ENCODE data around the gene CSE1L. TPM values are rescaled to one million over a fixed set of nuclear protein-coding genes. Genes with fewer than 3 reads are reported as not detected.

CSE1L gene, protein sequence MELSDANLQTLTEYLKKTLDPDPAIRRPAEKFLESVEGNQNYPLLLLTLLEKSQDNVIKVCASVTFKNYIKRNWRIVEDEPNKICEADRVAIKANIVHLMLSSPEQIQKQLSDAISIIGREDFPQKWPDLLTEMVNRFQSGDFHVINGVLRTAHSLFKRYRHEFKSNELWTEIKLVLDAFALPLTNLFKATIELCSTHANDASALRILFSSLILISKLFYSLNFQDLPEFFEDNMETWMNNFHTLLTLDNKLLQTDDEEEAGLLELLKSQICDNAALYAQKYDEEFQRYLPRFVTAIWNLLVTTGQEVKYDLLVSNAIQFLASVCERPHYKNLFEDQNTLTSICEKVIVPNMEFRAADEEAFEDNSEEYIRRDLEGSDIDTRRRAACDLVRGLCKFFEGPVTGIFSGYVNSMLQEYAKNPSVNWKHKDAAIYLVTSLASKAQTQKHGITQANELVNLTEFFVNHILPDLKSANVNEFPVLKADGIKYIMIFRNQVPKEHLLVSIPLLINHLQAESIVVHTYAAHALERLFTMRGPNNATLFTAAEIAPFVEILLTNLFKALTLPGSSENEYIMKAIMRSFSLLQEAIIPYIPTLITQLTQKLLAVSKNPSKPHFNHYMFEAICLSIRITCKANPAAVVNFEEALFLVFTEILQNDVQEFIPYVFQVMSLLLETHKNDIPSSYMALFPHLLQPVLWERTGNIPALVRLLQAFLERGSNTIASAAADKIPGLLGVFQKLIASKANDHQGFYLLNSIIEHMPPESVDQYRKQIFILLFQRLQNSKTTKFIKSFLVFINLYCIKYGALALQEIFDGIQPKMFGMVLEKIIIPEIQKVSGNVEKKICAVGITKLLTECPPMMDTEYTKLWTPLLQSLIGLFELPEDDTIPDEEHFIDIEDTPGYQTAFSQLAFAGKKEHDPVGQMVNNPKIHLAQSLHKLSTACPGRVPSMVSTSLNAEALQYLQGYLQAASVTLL
- 193 and 197 TPM in 2 replicates for total RNA-seq (2021)
- percentile 97 among the genes with signal in this experiment for Bru-seq, nascent RNA
- BruChase-seq, experiment 1, labeled RNA remaining after a 2-hour chase: percentile 96 among the genes with signal in this experiment
- percentile 97 among the genes with signal in this experiment for BruChase-seq, experiment 2, labeled RNA remaining after a 6-hour chase
- long read RNA-seq, transcript CSE1L-201 (25 exons, 3,553 nt): major isoform, 359 of 429 reads
- long read RNA-seq, partial matches to known transcripts: 33 of 429 reads
- long read RNA-seq, other reads (novel, unspliced or antisense): 34 of 429 reads

DNA sequence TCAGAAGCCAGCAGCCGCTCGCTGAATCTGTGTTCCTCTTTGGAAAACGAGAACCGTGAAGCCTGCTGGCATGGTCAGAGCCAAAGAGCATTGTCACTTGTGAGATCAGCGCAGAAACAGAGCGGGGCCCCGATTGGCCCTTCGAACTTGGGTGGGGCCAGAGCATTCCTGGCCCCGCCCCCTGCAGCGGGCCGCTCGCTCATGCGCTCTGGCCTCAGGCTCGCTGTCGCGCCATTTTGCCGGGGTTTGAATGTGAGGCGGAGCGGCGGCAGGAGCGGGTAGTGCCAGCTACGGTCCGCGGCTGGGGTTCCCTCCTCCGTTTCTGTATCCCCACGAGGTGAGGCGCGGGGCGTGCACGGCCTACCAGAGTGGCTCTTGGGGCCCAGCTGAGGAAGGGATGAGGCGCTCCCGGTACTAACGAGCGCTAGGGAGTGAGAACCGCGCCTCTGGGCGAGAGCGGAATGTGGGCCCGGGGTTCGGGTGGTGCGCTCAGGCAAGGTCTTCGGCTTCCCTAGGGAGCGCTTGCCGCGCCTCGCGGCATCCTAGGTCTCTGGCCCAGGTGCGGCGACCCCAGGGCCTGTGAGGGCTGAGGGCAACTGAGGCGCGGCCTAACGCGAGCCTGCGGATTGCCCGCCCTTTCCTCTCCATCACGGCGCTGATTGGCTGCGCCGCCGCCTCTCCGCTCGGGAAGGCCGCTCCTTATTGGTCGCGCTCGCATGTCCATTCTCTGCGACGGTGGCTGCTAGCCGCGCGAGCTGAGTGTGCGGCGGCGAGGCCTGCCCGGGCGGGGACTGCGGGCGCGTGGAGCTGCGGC, at the start of gene CSE1L:
Gene CSE1L, plus strand, starts transcription at position 226 of the 814 bp plus-strand sequence. CDS start 12,152 bp downstream, outside the sequence.
- CTCF ChIA-PET: no interaction called here
- TF ChIP-seq EZH2 (IDR thresholded peaks at IDR 0.05; ENCODE audit: borderline replicate concordance, low read depth, low read length, poor library complexity, severe bottlenecking) (no peak), CTCF (conservative IDR thresholded peaks at IDR 0.05; ENCODE audit: low read depth, low read length) (no peak)
- POLR2A ChIA-PET (ENCODE audit: low non-redundant PET): interaction anchor here (0.9 kb wide), 1 partner anchor 58 kb away, joined by 3 read pairs; no protein-coding TSS in a partner anchor
- H3K4me1 ChIP-seq (ENCODE audit: insufficient read depth, low read length, poor library complexity, severe bottlenecking): peaks cover 17% of the 10 kb centered on the region
- peak; percentile 98 for DNase-seq (ENCODE audit: low spot score)
- H3K27me3 ChIP-seq (replicated peaks; ENCODE audit: insufficient read depth, low read depth, low read length, poor library complexity): no peaks in the 10 kb centered on the region
- no TSS peak for BruUV-seq (replicated peaks)
- H3K27ac ChIP-seq (ENCODE audit: low read depth, low read length, poor library complexity, severe bottlenecking): peak within 1 kb of the TSS; percentile 94
- H3K4me3 ChIP-seq (ENCODE audit: low read depth, low read length, poor library complexity, severe bottlenecking): peak within 1 kb of the TSS; percentile 77
- intact Hi-C loops (cut with micrococcal nuclease; ENCODE audit: unreplicated experiment): no loop called here
- H3K9me3 ChIP-seq (ENCODE audit: low read depth, low read length, poor library complexity, severe bottlenecking): no peaks in the 10 kb centered on the region
- peaks cover 29% of the 10 kb centered on the region for H3K36me3 ChIP-seq (ENCODE audit: insufficient read depth, low read length, poor library complexity, severe bottlenecking)

DNA sequence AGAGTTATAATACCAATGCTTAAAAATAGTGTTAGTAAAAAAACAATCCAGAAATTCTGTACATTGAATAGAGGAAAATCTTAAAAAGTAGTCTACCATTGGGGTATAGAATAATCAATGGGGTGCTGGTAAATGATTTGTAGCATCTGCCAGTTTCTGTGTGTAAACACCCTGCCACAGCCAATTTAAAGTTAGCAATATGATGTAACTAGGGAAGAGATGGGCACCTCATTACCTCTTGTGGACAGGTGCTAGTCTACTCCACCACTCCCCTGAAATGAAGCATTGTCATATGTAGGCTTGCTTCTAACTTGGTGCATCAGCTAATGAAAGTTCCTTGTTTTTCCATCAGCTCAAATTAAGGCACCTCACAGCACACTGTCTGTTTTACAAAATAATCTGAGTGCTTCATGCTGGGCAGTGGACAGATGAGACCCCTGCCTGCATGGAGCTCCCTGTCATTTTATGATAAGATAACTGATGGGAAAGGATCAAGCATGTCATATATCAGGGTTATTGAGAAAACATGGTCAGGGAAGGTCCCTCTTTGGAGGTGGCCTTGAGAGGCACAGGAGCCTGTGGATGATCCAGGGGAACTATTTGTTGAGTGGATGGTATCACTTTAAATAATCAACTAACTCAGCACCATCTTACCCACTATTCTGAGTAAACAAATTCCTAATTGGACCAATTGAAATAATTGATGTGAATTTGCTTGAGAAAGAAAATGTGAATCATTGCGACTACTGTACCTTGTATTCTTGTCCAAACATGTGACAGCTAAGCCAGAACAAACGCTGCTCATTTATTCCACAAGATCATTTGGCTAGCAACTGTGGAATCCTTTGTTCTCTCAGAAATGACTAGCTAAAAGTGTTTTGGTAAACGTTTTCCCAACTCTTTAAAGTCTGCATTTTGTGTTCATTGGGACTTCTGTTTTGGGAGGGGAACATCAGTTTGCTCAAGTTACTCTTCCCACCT, 45.9 kb upstream of the CSE1L start:
- POLR2A ChIA-PET (ENCODE audit: low non-redundant PET): no interaction called here
- H3K27me3 ChIP-seq (replicated peaks; ENCODE audit: insufficient read depth, low read depth, low read length, poor library complexity): no peaks in the 10 kb centered on the region
- H3K36me3 ChIP-seq (ENCODE audit: insufficient read depth, low read length, poor library complexity, severe bottlenecking): peaks cover 35% of the 10 kb centered on the region
- no peaks in the 10 kb centered on the region for H3K4me1 ChIP-seq (ENCODE audit: insufficient read depth, low read length, poor library complexity, severe bottlenecking)
- H3K4me3 ChIP-seq (ENCODE audit: low read depth, low read length, poor library complexity, severe bottlenecking): no peak overlapping the region
- H3K9me3 ChIP-seq (ENCODE audit: low read depth, low read length, poor library complexity, severe bottlenecking): no peaks in the 10 kb centered on the region
- TF ChIP-seq CTCF (conservative IDR thresholded peaks at IDR 0.05; ENCODE audit: low read depth, low read length) (no peak), EZH2 (IDR thresholded peaks at IDR 0.05; ENCODE audit: borderline replicate concordance, low read depth, low read length, poor library complexity, severe bottlenecking) (no peak)
- intact Hi-C loops (cut with micrococcal nuclease; ENCODE audit: unreplicated experiment): no loop called here
- CTCF ChIA-PET: no interaction called here
- no TSS peak for BruUV-seq (replicated peaks)
- no peak overlapping the region for H3K27ac ChIP-seq (ENCODE audit: low read depth, low read length, poor library complexity, severe bottlenecking)
- DNase-seq (ENCODE audit: low spot score): no peak
